DMS 273 (cell line): ENCODE data around the gene TAS2R4.
"Not testable (repeated sequence)": the region's sequence is repeated elsewhere in the genome, so short reads cannot be mapped to it uniquely, and the experiment has no call there.

ENCODE experiments used
- DNase-seq: peaks from one replicate; lab custom pipeline; 2025; ENCODE audit not compliant: unreplicated experiment; lab: John Stamatoyannopoulos, UW

Gene TAS2R4

DNA sequence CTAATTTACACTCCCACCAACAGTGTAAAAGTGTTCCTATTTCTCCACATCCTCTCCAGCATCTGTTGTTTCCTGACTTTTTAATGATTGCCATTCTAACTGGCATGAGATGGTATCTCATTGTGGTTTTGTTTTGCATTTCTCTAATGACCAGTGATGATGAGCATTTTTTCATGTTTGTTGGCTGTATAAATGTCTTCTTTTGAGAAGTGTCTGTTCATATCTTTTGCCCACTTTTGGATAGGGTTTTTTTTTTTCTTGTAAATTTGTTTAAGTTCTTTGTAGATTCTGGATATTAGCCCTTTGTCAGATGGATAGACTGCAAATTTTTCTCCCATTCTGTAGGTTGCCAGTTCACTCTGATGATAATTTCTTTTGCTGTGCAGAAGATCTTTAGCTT lies 46.0 kb downstream of the TAS2R4 start:
- DNase-seq: not testable (repeated sequence)
